Measurements from ENCODE around the gene TCF7L2.

TCF7L2 gene

DNA sequence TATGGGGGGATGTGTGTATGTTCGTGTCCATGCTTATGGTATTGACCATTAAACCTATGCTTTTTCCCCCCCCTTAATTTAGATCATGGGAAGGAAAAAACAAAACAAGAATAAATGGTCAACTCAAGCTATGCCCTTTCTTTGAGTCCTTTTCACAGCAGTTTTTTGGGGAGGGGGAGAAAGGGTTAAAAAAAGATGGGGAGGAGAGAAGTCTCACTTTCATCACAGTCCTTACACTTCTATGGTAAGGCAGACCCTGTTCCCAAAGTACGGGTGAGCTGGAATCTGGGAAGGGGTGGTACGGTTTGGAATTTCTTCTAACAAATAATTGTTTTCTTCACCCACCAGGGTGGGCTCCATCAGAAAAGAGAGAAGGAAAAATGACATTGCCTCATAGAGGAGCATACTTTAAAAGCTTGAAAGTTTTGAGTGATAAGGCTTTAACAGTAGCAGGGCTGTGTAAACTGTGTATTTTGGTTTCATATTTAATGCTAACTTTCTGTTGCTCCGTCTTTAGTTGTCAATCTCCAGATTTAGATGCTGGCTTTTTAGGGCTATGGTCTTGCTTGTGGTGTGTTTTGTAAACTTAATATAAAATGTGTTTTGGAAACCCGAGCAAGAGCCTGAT, 180.1 kb downstream of the TCF7L2 start:
- DNase-seq = no peak

DNA sequence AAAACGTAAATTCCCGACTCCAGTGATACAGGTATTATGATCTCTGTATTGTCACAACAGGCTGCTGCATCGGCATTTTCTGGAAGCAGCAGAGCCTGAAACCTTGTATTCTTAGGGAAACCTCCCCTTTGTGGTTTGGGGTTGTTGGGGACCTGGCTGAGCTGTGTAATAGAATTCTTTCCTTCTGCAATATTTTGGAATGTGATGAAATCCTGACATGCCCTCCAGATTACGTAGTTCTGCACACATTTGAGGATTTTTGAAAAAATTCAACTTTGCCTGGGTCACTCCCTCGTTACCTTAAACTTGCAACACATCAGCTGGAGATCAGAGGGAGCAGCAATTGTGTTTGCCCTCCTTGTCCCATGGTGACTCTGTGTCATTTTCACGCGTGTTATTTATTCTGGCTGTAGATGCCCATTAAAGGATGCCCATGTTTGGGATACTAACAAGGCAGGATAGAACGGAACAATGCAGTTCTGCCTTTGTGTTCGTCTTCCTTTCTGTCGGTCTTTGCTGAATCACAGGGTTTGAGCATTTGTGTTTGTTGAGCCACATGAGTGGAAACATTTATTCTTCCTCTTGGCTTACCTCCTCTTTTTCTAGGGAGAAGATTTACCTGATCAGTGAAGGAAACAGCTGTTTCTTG, 181.7 kb downstream of the TCF7L2 start:
- no peak for DNase-seq

DNA sequence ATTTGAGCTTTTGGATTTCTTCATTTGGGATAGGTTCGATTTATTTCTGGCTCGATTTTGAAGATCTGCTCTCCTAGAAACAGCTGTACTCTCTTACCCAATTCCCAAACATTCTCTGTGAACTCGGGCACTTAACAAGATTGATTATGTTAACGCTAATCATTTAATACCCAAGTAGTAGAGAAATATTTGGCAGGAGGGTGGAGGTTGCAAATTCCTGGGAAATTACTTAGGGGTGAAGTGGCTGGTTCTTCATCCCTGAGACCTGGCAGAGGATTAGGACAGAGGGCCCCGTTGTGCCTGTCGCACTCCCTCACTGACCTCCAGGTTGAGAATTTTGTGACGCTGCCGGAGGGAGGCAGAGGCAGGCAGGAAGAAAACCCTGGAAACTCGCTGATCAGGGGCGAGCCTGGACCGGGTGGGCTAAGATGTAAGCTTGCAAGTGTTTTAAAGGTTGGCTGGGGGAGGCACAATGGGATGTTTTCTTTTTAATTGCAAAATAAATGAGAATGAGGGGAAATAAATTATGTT, 182.6 kb downstream of the TCF7L2 start:
- DNase-seq = no peak

DNA sequence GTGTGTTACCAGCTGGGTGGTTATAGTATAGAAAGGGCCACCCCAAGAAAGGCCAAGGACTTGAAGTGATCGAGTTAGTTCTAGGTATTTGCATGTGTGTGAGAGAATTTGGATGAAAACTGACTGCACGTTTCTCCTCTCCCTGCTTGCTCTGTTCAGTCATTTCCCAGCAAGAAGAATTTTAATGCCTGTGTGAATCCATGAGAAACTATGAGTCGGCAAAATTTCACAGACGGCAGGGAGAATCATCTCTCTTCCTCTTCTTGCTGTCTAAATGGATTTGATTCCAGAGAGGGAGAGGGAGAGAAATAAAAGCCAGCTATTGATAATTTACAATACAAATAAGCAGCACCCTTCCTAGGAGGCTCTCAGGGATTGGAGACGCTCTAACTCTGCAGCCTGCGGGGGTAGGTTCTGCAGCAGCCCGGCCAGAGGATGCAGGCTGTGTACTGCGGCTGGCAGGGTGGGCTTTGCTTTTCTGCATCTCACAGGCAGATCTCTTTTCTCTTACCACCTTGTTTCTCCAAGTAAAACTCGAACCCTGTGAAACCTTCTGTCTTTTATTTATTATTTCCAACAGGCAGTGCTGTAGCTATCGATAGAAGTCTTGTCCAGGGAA, 183.6 kb downstream of the TCF7L2 start:
- DNase-seq = no peak

DNA sequence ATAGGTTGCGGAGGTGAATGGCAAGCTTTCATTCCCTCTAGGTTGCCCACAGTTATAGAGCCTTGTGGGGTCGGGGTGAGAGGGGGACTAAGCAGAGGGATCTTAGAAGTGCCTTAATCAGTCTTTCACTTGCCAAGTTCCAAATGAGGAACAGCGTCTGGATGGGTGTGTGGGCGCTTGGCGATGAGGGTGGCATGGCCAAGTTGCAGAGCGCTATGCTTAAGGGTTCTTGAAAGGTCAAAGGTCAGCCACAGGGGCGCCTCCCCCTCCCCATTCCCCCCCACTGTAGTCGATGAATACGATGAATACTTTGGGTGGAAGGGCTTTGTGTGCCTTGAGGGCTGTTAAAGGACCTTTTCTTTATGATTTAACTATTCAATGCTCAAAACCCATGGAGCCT, 185.0 kb downstream of the TCF7L2 start:
- DNase-seq = no peak

DNA sequence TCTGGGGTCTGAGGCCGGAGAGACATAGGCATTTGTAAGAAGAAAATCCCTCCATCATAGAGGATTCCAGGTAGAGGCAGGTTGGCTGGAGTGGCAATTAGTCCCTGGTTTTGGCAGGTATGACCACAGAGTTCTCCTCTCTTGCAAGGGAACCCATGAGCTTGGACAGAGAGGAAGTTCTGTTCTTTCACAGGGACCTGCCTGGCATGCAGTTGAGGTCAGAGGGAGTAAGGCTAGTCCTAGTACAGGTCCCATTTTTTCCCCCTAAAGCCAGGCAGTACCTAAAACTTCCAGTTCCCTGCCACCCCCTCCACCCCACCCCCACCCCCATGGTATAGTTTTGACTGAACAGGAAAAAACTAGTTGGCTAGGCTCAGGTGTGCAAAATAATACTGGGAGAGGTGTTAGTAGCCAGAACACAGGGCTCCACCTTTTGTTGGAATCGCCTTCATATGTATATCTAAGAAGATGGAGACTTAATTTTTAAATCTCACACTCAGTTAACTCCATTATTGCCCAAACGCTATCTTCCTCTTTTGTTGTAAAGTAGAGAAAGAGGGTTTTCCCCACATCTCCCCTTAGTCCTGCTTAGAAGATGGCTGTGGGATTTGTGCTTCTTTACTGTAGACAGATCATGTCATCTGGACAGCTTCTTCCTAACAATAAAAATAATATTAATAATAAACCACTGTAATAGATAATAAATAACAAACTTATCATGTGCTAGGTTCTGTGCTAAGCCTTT, 188.1 kb downstream of the TCF7L2 start:
- DNase-seq = no peak

DNA sequence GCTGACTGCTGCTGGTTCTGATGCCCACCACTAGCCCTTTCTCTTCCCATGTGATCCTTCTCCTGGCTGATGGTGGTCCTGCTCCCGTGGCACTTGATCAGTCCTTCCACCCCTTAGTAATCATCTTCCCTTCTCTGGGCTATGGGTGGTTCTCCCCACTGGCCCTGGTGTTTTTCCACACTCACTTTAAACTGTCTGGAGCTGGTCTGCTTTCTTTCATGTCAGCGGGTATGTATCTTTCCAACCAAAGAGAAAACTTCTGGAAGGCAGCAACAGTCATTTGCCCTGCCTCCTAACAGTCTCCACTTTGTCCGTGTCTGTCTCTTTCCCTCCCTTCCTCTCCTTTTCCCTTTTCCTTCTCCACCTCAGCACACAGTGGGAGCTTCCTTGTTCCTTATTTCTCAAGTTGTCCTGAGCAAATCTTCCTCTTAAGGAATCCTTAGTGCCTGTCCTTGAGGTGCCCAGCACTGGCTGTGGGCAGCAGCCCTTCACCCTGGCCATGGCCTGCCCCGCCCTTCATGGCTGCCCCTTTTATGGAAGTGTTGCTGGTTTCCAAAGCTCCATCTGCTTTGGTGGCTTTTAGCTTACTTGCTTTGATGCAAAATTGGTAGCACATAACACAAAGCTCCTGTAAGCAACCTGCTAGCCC, 189.0 kb downstream of the TCF7L2 start:
- DNase-seq = no peak

DNA sequence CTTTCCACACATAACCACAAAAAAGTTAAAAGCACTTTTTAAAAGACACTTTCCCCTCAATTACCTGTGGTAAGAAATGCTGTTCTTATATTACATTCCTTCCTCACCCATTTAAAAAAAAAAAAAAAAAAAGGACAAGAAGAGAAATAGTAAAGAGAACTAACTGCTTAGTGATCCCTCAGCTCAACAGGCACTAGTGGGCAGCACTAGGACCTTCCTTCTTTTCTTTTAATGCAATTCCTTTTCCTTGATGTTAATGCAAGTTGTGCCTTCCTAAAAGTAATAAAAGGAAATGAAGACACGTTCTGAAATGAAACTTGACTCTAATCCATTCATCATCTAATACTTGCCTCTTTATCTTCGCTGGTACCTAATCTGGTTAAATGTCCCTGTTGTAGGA, 189.7 kb downstream of the TCF7L2 start:
- DNase-seq = no peak

DNA sequence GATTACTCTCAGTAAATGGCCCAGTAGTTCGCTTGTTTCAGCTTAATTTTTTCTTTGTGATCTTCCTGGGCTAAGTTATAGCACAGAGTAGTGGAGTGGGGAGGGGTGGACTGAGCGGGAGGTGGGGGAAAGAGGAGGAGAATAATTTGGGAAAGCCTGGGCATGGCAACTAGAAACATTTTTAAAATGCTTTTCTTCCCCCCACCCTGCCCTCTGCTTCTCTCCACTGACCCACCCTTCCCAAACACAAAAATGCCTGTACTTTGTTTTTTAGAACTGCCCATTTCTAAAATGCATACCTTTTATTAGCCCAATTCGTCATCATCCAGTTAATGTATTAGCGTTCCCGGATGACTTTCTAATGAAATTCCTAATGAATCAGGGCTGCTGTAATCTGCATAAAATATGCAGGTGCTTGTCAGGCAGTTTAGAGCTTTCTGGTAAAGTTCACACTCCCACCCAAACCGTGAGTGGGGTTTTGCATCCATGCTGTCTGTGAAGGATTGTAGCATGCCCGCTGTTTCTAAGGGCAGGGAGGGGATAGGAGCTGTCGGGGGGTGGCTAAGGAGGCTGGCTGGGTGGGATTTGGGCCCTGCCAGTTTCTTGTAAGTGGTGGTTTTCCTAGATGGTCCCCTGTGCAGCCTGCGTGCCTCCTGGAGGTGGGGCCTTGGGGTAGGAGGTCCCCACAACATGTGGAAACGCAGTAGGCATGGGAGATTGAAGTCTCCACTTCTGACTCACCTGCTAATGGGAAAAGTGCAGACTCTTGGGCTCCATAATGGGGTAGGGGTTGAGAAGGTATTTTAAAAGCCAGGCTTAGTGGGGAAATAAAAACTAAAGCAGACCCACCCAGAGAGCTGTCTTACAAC, 190.3 kb downstream of the TCF7L2 start:
- DNase-seq = no peak

DNA sequence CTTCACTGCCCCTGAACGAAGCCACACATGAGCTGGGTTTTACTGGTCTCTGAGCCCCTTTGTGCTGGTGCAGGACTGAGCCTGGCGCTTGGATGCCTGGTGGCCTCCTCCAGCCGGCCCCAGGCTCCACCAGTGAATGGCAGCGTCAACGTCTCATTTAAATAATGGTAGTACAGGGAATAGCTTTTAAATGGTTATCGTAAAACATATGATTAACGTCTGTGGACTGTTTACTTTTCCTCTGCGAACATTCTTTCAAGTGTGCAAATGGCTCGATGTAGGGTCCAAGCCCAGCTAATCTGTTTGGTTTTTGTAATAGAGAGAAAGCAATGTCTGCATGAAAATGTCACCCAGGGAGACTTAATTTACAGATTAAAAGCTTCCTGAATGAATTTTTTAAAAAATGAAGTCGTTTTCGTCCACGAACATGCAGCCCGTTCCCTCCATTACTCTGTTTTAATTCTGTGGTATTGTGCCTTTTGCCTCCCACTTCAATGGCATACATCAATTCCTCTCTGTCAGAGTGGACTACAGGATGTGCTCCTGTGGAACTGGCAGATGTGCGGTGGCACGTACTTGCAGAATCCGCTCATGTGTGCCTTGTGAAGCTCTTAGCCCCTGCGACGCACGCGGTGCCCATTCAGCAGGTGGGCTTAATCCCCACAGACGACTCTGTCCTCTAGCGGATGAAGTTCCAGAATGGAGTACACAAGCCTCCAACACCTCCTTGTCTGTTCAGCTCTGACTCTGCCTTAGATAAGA, 192.7 kb downstream of the TCF7L2 start:
- no peak for DNase-seq

DNA sequence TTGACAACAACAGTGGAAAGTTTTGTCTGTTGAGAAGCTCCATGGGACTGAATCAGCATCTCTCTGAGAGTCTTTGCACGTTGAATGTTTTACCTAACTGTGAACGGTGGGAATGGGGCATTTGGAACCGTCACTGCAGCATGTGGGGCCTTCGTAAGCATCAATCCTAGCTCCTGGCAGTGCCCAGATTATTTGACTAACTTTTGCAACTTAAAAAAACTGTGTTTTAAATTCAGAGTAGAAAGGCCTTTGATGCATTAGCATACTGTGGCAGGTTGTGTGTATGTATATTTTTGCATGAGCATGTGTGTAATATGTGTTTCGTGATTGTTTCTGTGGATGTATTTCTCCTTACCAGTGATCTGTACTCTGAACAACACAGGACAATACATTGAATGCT, 194.5 kb downstream of the TCF7L2 start:
- DNase-seq = no peak

DNA sequence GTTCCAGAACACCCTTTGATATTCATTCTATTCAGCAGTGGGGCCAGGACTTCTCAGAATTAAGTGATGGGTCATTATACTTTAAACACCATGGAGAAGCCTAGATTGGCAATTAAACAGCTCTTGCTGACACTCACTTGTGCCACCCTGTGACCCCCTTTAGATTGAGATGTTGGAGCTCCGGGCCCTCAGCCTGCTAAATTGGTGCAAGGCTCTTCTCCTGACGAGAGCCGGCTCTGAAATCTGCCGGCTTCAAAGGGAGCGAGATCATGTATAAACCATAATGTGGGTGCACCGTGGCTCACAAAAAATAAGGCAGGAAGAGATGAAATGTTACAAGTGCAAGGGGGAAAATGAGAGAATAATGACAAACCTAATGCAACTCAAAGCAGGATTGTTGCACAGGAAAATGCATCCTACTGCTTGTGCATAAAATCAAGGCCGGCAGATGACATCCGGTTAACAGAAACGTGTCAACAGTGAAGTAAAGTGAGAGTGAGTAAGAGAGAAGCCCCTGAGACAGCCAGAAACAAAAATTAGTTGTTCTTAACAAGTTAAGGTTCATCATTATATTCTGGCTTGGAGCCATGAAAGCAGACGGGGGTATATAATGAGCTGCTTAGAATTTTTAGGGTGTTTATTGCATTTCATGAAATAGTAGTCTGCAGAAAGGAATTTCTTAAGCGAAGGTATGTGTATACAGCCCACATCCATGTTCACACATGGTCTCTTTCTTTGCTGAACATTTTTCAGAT, 198.2 kb downstream of the TCF7L2 start:
- no peak for DNase-seq

DNA sequence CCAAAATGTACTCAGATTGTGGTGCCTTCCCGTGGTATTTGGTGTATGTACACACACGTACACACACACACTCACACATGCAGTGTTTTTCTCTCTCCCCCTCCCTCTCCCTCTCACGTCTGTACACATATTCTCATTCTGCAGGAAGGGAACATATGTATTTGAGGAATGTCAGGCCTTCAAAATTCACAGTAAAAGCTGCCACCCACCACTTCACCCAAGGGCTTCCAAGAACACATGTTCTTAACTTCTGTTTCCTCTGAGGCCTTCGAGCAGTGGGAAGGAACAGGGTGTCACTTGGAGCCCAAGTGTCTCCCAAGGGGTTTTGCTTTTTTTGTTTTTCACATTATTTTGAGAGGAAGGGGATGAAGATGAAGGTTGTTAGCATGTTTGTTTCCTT, 198.9 kb downstream of the TCF7L2 start:
- DNase-seq = no peak

DNA sequence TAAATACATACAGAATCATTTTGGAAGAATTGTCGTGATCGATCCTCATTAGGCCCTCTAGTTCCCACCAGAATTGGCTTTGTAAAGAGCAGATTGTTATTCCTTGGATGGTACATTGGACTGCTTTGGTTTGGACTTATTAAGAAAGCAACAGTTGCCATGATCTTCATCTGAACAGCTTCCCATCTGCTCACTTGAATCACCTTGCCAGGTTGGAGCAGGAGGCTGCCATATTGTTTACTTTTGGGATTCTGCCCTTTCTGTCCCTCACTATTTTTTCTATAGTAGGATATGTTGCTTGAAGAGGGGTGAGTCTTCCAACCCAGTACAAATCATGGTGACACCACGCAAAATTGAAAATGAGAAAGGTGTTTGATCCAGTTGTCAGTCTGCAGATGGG, 199.6 kb downstream of the TCF7L2 start:
- DNase-seq = no peak

DNA sequence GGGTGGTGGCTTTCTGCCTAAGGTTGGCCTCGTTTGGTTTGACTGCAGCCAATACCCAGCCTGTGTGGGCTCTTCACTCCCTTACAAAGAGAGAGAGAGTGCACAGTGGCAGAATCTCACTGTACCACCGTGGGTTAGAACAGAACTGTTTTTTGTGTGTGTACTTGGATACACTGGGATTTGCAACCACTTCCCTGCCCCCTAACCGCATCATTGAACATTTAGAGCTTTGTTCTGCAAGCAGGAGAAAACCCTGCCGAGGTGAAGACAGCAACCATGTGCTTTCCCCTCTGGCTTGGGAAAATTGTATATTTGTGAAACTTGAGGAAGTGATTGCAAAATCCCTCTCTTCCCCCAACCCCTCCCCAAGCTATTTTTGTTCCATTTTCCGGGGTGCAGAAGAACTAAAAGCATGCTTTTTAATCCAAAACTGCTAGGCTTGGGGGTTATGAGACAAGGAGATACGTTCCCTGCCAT, 201.2 kb downstream of the TCF7L2 start:
- no peak for DNase-seq

DNA sequence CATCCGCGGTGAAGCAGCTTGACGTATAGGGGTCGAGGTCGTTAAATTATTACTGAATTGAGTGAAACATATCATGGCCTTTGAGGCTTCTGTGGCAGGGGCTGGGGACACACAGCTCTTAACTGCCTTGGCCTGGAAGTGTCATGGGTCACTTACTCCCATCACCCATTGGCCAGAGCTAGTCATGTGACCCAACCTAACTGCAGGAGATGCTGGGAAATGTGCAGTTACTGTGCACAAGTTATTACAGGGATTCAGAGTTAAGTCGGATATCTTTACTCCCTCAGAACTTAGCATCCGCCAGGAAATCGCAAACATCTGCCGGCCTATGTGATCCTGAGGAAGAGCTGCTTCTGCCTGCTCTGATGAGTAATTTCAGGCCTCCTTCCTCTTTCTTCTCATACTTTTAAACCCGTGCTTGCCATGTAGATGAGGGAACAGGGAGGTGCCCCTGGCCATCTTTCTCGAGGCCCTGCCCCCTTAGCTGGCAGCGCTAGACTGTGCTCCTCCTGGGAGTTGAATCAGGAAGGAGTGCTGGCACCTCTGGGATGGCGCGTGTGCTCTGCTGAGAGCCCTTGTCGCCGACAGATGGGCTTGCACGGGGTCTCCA, 203.6 kb downstream of the TCF7L2 start:
- DNase-seq = no peak

DNA sequence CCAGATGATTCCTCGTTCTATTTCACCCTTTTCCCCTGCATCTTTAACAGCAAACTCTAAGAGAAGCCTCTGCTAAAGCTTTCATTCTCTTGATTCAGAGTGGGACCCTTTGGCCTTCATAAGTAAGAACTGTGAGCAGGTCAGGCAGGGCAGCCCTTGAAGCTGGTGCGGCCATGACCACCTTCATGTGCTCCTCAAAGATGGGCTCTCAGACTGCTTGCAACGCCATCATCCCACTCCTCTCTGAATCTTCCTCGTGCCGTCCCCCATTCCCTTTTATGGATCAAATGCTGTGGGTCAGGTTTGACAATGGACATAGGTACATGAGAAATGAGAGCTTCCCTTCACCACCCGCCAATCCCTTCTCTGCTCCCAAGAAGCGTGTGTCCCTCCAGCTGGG, 207.4 kb downstream of the TCF7L2 start:
- no peak for DNase-seq

DNA sequence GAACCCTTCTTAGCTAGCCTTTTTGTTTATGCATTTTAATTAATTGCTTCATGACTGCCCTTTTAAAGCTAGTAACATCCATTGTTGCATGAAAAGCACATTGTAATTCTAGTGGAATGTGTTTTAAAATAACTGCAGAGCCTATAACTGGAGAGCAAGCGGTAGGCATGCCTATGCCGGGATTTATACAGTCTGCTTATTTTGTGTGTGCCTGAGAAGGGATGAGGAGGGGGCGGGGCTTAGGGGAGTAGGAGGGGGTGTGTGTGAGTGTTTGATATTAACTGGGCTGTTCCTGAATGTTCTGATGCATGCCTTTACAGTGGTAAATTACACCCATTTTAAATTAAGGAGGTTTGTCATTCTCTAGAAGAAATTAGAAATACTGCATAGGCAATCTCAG, 208.1 kb downstream of the TCF7L2 start:
- DNase-seq = no peak

DNA sequence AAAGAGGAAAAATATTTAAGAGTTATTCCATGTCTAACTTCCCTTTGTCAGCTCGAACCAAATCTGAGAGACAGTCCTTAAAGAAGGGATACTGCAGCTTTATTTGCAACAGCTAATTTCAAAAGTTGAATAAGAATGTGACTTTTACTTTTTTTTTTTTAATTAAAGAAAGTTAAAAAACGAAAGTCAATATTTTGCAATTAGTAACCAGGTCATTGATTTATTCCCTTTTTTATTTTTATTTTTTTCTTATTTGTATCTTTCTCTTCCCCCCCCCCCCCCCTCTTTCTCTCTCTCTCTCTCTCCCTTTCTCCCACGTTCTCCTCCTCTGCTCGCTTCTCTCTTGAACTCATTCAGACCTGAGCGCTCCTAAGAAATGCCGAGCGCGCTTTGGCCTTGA, 209.5 kb downstream of the TCF7L2 start:
- DNase-seq = no peak

DNA sequence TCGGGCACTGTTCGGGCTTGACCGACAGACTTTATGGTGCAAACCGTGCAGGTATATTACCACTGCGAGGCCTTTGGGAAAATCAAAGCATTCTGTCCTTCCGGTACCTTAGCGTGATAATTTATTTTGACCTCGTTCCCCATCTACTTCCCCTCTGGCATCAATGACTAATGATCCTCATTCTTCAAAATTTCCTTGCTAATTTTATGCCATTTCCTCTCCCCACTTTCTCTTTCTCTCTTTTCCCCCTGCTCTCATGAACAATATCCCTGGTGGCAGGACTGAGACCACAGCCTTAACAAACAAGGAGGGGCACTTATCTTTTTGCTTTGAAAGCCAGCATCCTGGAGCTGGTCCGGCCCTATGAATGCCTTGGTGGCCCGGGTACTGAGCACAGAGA, 210.6 kb downstream of the TCF7L2 start:
- DNase-seq = no peak

Data from NCI-H1048 (cell line).